Sigmoid colon (tissue), 7 donors: ENCODE data around the gene MACC1. TPM values are rescaled to one million over a fixed set of nuclear protein-coding genes. Genes with fewer than 3 reads are reported as not detected.

ENCODE experiments used
- DNase-seq: peaks from one replicate; pipeline ENCODE4 v3.0.0-alpha.2; 2019
- H3K27ac ChIP-seq, 4 donors: fragments of 200-600 bp; sonication (generic); one replicate each; pipeline ENCODE4 v1.5.1; 2016 to 2019; ENCODE audit warnings: mild to moderate bottlenecking in 1 of 4
- H3K27me3 ChIP-seq, 3 donors: fragments of 200-600 bp; sonication (generic); one replicate each; pipeline ENCODE4 v1.5.1; 2019; ENCODE audit warnings: mild to moderate bottlenecking in 1 of 3
- H3K36me3 ChIP-seq, 4 donors: fragments of 200-600 bp; sonication (generic); one replicate each; pipeline ENCODE4 v1.5.1; 2016 to 2019
- H3K4me1 ChIP-seq, 4 donors: fragments of 200-600 bp; sonication (generic); one replicate each; pipeline ENCODE4 v1.5.1; 2017 to 2019
- H3K4me3 ChIP-seq, 4 donors: fragments of 200-600 bp; sonication (generic); one replicate each; pipeline ENCODE4 v1.5.1; 2017 to 2019; ENCODE audit warnings: mild to moderate bottlenecking in 2 of 4, moderate library complexity in 1 of 4
- H3K9me3 ChIP-seq, 4 donors: fragments of 200-600 bp in 3 of 4; sonication (generic) in 3 of 4; one replicate each; pipeline versions ENCODE4 v1.5.1 to v1.6.1; 2013 to 2019
- CTCF ChIP-seq, 4 experiments: fragments of 450-650 bp in 3 of 4; fragments of 200-600 bp in 1 of 4; IDR thresholded peaks; one replicate each; pipeline ENCODE4 v1.5.1; 2016 to 2019; ENCODE audit warnings: antibody characterized with exemption in 4 of 4, mild to moderate bottlenecking in 3 of 4, moderate library complexity in 2 of 4
- EP300 ChIP-seq, 4 donors: sonication (generic); formaldehyde crosslinking; IDR thresholded peaks; one replicate each; pipeline ENCODE4 v1.6.1; 2017; ENCODE audit warnings: antibody characterized with exemption in 4 of 4
- POLR2A ChIP-seq, 2 donors: fragments of 450-650 bp; IDR thresholded peaks; one replicate each; pipeline ENCODE4 v1.6.1; 2016; ENCODE audit warnings: antibody characterized with exemption in 2 of 2, mild to moderate bottlenecking in 2 of 2, moderate library complexity in 2 of 2
- POLR2AphosphoS5 ChIP-seq, 4 donors: sonication (generic); formaldehyde crosslinking; IDR thresholded peaks; one replicate each; pipeline ENCODE4 v1.6.1; 2017; ENCODE audit warnings: antibody characterized with exemption in 4 of 4
- WGBS, 2 donors: extraction: QIAGEN DNeasy Blood & Tissue Kit; methylation state at CpG; one replicate each; pipeline ENCODE4 v1.1.7; 2013; 5-methylcytosine and 5-hydroxymethylcytosine counted together
- intact Hi-C: fragments of 100-400 bp; cut with DNase I; formaldehyde crosslinking; loops from one replicate; pipeline ENCODE4 v1.15.1; 2023
- polyA plus RNA-seq, 3 donors: library from polyadenylated mRNA; stranded (reverse); fragments of 200-250 nt; gene quantifications; one replicate each; pipeline ENCODE4 v1.2.3, GENCODE V29; 2013
- total RNA-seq, 4 donors: library from RNA; depleted of rRNA; stranded (reverse); fragments of >200 nt; gene quantifications; one replicate each; pipeline ENCODE4 v1.1.0, GENCODE V29; 2016
- donor health status: healthy with polysubstance abuse.
- donor health status: Bipolar disorder and iron deficiency.
- donor health status: healthy.

Gene MACC1
- total and polyA plus RNA-seq, 7 donors, result under 0.01 to 2.1 (median 0.60) TPM; not detected in 2

- Histone ChIP-seq H3K4me1 (peaks cover 0 to 24% (median 19%) of the 10 kb centered on the region in 4 donors), H3K36me3 (no peaks in the 10 kb centered on the region), H3K27ac (no peak overlapping the region), H3K9me3 (no peaks in the 10 kb centered on the region), H3K4me3 (no peak overlapping the region), H3K27me3 (no peaks in the 10 kb centered on the region)
- intact Hi-C loops, result no loop called here
- TF ChIP-seq CTCF (IDR thresholded peaks at IDR 0.05), result no peak
- TF ChIP-seq POLR2A (IDR thresholded peaks at IDR 0.05), result no peak
- TF ChIP-seq POLR2AphosphoS5 (IDR thresholded peaks at IDR 0.05), result no peak
- TF ChIP-seq EP300 (IDR thresholded peaks at IDR 0.05), result no peak
- 82 to 88% methylated on average over 4 of the region's 4 CpGs for WGBS, 2 donors
- no peak for DNase-seq
Measured at GRCh38 chr7:20141666-20142065, 75.5 kb downstream of the MACC1 start.

- Histone ChIP-seq H3K4me3 (no peak overlapping the region), H3K27me3 (no peaks in the 10 kb centered on the region), H3K9me3 (no peaks in the 10 kb centered on the region), H3K4me1 (peaks cover 0 to 17% (median 14%) of the 10 kb centered on the region in 4 donors), H3K27ac (no peak overlapping the region), H3K36me3 (no peaks in the 10 kb centered on the region)
- 72 to 85% methylated on average over 2 of the region's 2 CpGs for WGBS, 2 donors
- DNase-seq, result no peak
- intact Hi-C loops, result no loop called here
- no peak for TF ChIP-seq POLR2AphosphoS5 (IDR thresholded peaks at IDR 0.05)
- no peak for TF ChIP-seq EP300 (IDR thresholded peaks at IDR 0.05)
- TF ChIP-seq POLR2A (IDR thresholded peaks at IDR 0.05), result no peak
- no peak for TF ChIP-seq CTCF (IDR thresholded peaks at IDR 0.05)
Measured at GRCh38 chr7:20141002-20141345, 76.2 kb downstream of the MACC1 start.

- H3K27me3 ChIP-seq, result no peaks in the 10 kb centered on the region
- H3K9me3 ChIP-seq, result no peaks in the 10 kb centered on the region
- intact Hi-C loops, result no loop called here
- H3K36me3 ChIP-seq, result no peaks in the 10 kb centered on the region
- H3K4me1 ChIP-seq, result peaks cover 0 to 12% (median 10%) of the 10 kb centered on the region in 4 donors
- 80 to 91% methylated on average over 4 of the region's 4 CpGs for WGBS, 2 donors
- no peak overlapping the region for H3K4me3 ChIP-seq
- DNase-seq, result no peak
- H3K27ac ChIP-seq, result no peak overlapping the region
- TF ChIP-seq EP300 (IDR thresholded peaks at IDR 0.05), result no peak
- TF ChIP-seq POLR2A (IDR thresholded peaks at IDR 0.05), result no peak
- no peak for TF ChIP-seq CTCF (IDR thresholded peaks at IDR 0.05)
- no peak for TF ChIP-seq POLR2AphosphoS5 (IDR thresholded peaks at IDR 0.05)
Measured at GRCh38 chr7:20140291-20141001, 76.7 kb downstream of the MACC1 start.

GRCh38 chr7:20136647-20137046 is 80.5 kb downstream of the MACC1 start:
- intact Hi-C loops, result no loop called here

More at GRCh38 chr7:20136647-20137046, 80.5 kb downstream of the MACC1 start:
- Histone ChIP-seq H3K36me3 (no peaks in the 10 kb centered on the region), H3K27me3 (no peaks in the 10 kb centered on the region), H3K27ac (no peak overlapping the region), H3K9me3 (no peaks in the 10 kb centered on the region), H3K4me1 (no peaks in the 10 kb centered on the region), H3K4me3 (no peak overlapping the region)
- TF ChIP-seq POLR2A (IDR thresholded peaks at IDR 0.05), result no peak
- no peak for TF ChIP-seq EP300 (IDR thresholded peaks at IDR 0.05)
- TF ChIP-seq POLR2AphosphoS5 (IDR thresholded peaks at IDR 0.05), result no peak
- TF ChIP-seq CTCF (IDR thresholded peaks at IDR 0.05), result no peak
- WGBS, 2 donors, result 95 to 99% methylated on average over 2 of the region's 2 CpGs
- DNase-seq, result no peak
